ENCODE data around the gene BCS1L.

DNA sequence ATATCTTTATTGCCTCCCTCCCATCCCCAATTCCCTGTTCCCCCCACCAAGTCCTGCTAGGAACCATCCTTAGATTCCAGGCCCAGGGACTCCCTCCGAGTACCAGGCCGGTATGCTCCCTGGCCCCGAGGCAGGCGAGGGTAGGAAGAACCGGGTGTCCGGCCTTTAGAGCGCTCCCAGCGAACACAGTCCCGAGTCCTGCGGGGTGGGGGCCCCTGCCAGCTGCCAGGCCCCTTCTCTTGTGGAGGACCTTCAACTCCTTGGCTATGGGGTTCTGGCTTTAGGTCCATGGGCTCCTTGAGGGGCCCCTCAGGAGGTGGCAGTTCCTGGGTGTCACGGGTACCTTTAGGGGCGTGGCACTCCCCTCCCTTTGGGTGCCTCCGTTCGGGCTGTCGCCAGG is 4.4 kb downstream of the BCS1L start:
- no peak for TF ChIP-seq EP300 (IDR thresholded peaks at IDR 0.05)
- no peak for TF ChIP-seq CTCF (IDR thresholded peaks at IDR 0.05)
- TF ChIP-seq POLR2AphosphoS5 (IDR thresholded peaks at IDR 0.05): no peak
- no peak for TF ChIP-seq POLR2A (IDR thresholded peaks at IDR 0.05)

All from stomach (tissue), 4 donors.